T1000 (cell line): ENCODE results near the gene IQCF2.
"Not testable (repeated sequence)": the region's sequence is repeated elsewhere in the genome, so short reads cannot be mapped to it uniquely, and the experiment has no call there.

Experiments used
- DNase-seq: peaks from one replicate; lab custom pipeline; 2025; ENCODE audit warnings: mixed read lengths; lab: John Stamatoyannopoulos, UW

The IQCF2 gene

GRCh38 chr3:51860703-51861665 is at the start of gene IQCF2:
Gene IQCF2, plus strand, starts transcription at chr3:51861615. Its CDS starts 52 bp downstream, at chr3:51861667.
- no peak for DNase-seq

DNA sequence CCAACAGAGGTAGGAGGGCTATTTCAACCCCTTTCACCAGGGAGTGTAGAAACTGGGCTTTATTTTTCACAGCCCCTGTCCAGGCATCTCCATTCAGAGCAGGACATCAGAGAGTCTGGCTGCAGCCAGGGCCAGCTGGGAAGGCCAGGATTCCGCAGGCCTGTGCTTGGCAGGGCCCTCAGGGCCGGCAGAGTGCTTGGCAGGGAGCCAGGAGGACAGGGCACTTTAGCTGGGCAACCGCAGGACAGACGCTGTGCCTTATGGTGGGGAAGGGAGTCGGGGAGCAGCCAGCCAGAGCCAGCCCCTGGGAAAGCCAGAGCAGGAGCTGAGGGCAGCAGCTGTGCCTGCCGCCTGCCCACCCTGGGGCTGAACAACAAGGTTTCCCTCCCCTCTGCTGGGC is 47.9 kb upstream of the IQCF2 start:
- DNase-seq, result no peak

DNA sequence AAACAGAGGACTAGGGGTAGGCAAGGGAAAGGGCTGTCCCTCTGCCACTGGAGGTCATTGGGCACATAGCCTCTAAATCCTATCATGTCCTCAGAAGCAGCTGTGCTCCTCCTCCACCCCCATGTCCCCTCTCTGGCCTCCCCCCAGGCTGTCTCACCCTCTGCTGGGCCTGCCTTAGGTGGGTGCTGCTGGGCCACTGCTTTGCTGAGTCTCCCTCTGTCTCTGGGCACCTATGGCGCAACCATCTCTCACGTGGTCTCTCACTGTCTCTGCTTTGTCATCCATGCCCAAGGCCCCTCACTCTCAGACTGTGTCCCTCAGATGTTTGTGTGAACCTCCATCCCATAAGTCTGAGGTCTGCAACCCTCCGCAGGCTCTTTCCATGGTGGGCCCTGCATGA is 47.4 kb upstream of the IQCF2 start:
- DNase-seq, result no peak

DNA sequence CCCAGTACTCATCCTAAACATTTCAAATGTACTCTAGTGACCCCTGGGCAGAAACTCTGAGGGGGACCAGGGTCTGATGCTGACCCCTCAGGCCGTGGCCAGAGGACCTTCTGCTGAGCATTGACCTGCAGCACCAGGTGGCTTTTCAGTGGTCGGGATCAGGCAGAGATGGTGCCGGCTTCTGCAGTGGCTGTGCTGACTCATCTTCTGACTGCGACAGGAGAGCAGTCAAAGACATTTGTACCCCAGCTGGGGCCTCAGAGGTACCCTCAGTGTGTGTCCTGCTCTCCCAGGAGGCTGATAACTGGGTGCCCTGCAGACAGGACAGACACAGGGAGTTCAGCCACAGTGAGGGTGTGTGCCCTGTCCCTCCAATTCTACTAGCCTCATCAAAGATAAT is 45.8 kb upstream of the IQCF2 start:
- no peak for DNase-seq

GRCh38 chr3:51816723-51817122 is 44.7 kb upstream of the IQCF2 start:
- DNase-seq, result no peak

- no peak for DNase-seq
Observed at GRCh38 chr3:51817375-51817774, 44.0 kb upstream of the IQCF2 start.

DNA sequence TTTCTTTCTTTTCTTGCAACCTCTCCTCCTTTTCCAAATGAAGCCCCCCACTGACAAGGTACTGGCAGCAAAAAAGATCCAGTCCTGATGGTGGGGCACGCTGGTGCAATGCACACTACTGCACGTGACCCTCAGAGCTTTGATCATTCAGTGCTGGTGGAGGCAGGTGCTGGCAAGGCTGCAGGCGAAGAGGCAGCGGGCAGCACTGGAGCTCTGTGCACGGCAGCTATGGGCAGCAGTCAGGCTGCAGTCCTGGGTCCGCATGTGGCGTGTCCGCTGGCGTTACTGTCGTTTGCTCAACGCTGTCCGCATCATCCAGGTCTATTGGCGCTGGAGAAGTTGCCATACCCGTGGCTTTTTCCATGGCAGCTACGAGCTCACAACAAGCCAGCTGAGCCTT is 42.3 kb upstream of the IQCF2 start:
- DNase-seq, result no peak

DNA sequence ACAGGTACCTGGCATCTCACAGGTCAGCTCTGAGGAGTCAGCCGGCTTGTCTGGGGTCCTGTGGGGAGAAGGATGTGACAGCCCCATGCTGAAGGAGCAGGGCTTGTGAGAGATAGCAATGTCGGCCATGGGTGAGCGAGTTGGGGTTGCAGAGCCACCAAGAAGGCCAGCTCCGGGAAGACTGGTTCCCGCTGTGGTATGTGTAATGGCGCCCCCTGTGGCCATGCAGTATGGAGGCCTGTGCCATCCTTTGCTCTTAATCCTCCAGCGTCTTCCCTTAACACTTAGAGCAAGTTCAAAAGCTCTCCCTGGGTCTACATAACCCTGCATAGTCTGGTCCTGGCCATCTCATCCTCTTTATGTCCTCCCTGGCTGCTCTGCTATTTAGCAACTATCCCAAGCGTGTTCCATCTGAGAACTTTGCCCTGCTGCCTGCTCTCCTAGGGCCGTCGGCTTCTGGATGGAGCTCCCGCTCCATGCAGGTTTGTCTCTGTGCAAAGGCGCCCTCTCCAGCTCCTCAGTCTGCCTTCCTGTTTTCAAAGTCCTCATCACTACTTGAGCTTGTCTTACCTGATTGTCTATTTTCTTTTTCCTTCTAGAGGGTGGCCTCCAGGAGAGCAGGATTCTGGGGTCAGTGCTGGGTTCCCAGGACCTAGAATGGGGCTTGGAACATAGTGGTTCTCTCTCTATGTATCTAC is 41.6 kb upstream of the IQCF2 start:
- no peak for DNase-seq

- no peak for DNase-seq
Observed at GRCh38 chr3:51828297-51828696, 33.1 kb upstream of the IQCF2 start.

DNA sequence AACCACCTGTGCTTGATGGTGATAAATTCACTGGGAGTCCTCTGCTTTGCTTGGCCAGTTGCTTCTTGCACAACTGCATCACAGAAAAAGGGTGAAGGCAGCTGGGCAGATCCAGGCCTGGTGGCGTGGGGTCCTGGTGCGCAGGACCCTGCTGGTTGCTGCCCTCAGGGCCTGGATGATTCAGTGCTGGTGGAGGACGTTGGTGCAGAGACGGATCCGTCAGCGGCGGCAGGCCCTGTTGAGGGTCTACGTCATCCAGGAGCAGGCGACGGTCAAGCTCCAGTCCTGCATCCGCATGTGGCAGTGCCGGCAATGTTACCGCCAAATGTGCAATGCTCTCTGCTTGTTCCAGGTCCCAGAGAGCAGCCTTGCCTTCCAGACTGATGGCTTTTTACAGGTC is 31.1 kb upstream of the IQCF2 start:
- DNase-seq, result no peak

DNA sequence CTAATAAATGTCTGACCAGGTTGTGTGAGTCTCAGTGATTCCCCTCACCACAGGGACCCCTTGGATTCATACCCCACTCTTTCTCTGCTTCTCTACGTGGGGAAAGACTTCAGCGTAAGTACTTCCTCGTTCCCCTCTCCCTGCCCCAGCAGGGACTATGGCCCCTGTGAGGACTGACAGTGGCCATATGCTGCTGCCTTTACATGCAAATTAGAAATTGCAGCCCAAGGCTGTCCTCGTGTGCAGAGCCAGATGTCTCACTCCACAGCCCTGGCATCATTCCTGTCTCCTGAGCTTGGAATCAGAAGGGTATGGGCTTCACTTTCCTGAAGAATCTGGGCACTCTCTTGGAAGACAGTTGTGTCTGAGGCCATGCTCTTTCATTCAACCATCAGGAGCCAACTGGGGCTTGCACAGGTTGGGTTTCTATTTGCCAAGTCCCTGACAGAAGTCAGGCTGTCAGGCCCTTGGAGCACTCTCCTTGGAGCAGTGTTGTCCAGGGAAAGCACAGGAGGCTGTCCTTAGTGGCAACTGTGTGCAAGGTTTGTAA is 30.5 kb upstream of the IQCF2 start:
- no peak for DNase-seq

- no peak for DNase-seq
Observed at GRCh38 chr3:51836606-51837005, 24.8 kb upstream of the IQCF2 start.

GRCh38 chr3:51845129-51845528 is 16.3 kb upstream of the IQCF2 start:
- DNase-seq, result no peak

GRCh38 chr3:51855411-51855810 is 6.0 kb upstream of the IQCF2 start:
- not testable (repeated sequence) for DNase-seq

DNA sequence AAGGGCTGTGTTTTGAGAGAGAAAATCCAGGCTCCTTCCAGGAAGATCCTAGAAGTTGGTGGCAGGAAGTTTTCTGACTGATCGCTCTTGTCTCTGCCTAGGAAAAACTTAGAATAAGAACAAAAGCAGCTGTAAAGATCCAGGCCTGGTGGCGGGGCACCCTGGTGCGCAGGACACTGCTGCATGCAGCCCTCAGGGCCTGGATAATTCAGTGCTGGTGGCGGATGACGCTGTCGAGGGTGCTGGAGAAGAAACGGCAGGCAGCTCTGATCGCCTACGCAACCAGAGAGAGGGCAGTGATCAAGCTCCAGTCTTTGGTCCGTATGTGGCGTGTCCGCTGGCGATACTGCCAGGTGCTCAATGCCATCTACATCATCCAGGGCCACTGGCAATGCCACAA is 1.5 kb downstream of the IQCF2 start:
- no peak for DNase-seq

- not testable (repeated sequence) for DNase-seq
Observed at GRCh38 chr3:51868896-51869295, 7.5 kb downstream of the IQCF2 start.

DNA sequence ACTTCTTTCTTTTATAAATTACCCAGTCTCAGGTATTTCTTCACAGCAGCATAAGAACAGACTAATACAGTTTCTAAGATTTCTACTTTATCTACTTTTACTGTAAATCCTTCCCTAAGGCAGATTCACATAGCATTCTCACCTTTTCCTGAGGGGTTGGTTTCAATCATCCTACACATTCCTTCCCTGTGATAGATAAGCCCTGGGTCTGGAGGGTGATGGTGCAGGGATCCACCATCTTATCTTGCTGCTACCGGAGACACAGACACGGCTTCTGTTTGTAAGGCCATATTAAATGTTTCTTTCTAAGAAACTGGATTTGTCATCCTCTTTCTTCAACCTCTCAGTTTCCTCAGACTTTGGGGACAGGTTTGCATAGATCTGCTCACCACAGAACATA is 7.9 kb downstream of the IQCF2 start:
- no peak for DNase-seq

DNA sequence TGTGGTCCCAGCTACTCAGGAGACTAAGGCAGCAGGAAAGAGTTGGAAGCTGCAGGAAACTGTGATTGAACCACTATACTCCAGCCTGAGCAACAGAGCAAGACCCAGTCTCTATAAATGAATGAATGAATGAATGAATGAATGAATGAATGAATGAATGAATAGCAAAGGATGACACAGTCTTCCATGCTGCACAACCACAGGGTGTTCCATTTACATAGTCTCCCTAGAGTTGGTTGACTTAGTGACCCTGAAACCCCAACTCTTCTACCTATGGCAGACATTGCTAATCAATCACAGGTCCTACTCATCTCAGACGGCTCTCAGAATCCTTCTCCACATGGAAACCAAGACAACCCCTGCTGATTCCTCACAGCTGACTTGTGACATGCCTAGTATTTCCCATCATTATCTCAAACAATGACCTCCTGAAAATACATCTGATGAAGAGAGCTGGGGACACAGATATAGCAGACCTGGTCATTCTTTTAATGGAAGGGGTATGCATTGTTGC is 11.9 kb downstream of the IQCF2 start:
- DNase-seq, result no peak

- no peak for DNase-seq
Observed at GRCh38 chr3:51873876-51874275, 12.5 kb downstream of the IQCF2 start.

GRCh38 chr3:51874411-51874810 is 13.0 kb downstream of the IQCF2 start:
- no peak for DNase-seq

GRCh38 chr3:51874889-51875288 is 13.5 kb downstream of the IQCF2 start:
- no peak for DNase-seq

GRCh38 chr3:51875501-51875900 is 14.1 kb downstream of the IQCF2 start, which contains the start of gene IQCF5:
Gene IQCF5, minus strand, starts transcription at chr3:51875601. Its CDS starts 70 bp downstream, at chr3:51875531.
- no peak for DNase-seq

GRCh38 chr3:51876186-51876585 is 14.8 kb downstream of the IQCF2 start:
- no peak for DNase-seq
